MM.1S (cell line): ENCODE data around the gene ANKRD30A.

Experiments
- DNase-seq: peaks from one replicate; pipeline ENCODE4 v3.0.0-alpha.2; 2015
- H2AFZ ChIP-seq: fragments of 300-600 bp; sonication (generic); 2 replicates; pipeline ENCODE4 v1.6.0; 2016; ENCODE audit warnings: antibody characterized with exemption, low read length
- H3F3A ChIP-seq: fragments of 300-600 bp; sonication (generic); 2 replicates; pipeline ENCODE4 v1.6.1; 2016; ENCODE audit warnings: mild to moderate bottlenecking, antibody characterized with exemption, low read length, moderate library complexity, mixed read lengths; ENCODE audit not compliant: insufficient read depth
- H3K27ac ChIP-seq: fragments of 300-600 bp; sonication (generic); 2 replicates; pipeline ENCODE4 v1.5.1; 2016; ENCODE audit warnings: mild to moderate bottlenecking, low read length
- H3K27me3 ChIP-seq: fragments of 300-600 bp; sonication (generic); replicated peaks from 2 replicates; pipeline ENCODE4 v1.6.0; 2016; ENCODE audit warnings: low read length; ENCODE audit not compliant: insufficient read depth
- H3K36me3 ChIP-seq: fragments of 300-600 bp; sonication (generic); replicated peaks from 2 replicates; pipeline ENCODE4 v1.6.1; 2016; ENCODE audit warnings: mild to moderate bottlenecking, low read length, mixed read lengths; ENCODE audit not compliant: insufficient read depth
- H3K4me1 ChIP-seq: fragments of 300-600 bp; sonication (generic); 2 replicates; pipeline ENCODE4 v1.6.1; 2016; ENCODE audit warnings: low read length, mixed read lengths
- H3K4me2 ChIP-seq: fragments of 300-600 bp; sonication (generic); 2 replicates; pipeline ENCODE4 v1.6.0; 2016; ENCODE audit warnings: low read depth, low read length
- H3K4me3 ChIP-seq: fragments of 300-600 bp; sonication (generic); 2 replicates; pipeline ENCODE4 v1.5.1; 2016; ENCODE audit warnings: low read length, mixed read lengths
- H3K79me2 ChIP-seq: fragments of 300-600 bp; sonication (generic); 2 replicates; pipeline ENCODE4 v1.6.1; 2016; ENCODE audit warnings: mixed run types, low read length, mixed read lengths
- H3K9ac ChIP-seq: fragments of 300-600 bp; sonication (generic); 2 replicates; pipeline ENCODE4 v1.6.1; 2016; ENCODE audit warnings: low read length, mixed read lengths
- H3K9me2 ChIP-seq: fragments of 300-600 bp; sonication (generic); replicated peaks from 2 replicates; pipeline ENCODE4 v1.6.1; 2016; ENCODE audit warnings: mild to moderate bottlenecking, low read length, mixed read lengths; ENCODE audit not compliant: insufficient read depth
- H3K9me3 ChIP-seq: fragments of 300-600 bp; sonication (generic); replicated peaks from 2 replicates; pipeline ENCODE4 v1.6.1; 2016; ENCODE audit warnings: mild to moderate bottlenecking, low read length, mixed read lengths; ENCODE audit not compliant: insufficient read depth
- H4K20me1 ChIP-seq: fragments of 300-600 bp; sonication (generic); 2 replicates; pipeline ENCODE4 v1.6.1; 2016; ENCODE audit warnings: mild to moderate bottlenecking, low read length, moderate library complexity, mixed read lengths; ENCODE audit not compliant: insufficient read depth
- CTCF ChIP-seq: fragments of 300-600 bp; sonication (generic); IDR thresholded peaks from 2 replicates; pipeline ENCODE4 v1.5.1; 2016; ENCODE audit warnings: antibody characterized with exemption, low read length, mixed read lengths
- EZH2 ChIP-seq: fragments of 300-600 bp; sonication (generic); optimal IDR thresholded peaks from 2 replicates; pipeline ENCODE3; 2017; ENCODE audit warnings: low read depth, mild to moderate bottlenecking, antibody characterized with exemption, low read length, mixed read lengths
- EZH2phosphoT487 ChIP-seq: fragments of 300-600 bp; sonication (generic); IDR thresholded peaks from 2 replicates; pipeline ENCODE4 v1.6.1; 2018; ENCODE audit warnings: antibody characterized with exemption, low read length

ANKRD30A gene

GRCh38 chr10:37101261-37101660 lies 24.1 kb upstream of the ANKRD30A start:
- H3K36me3 ChIP-seq: no peaks in the 10 kb centered on the region
- H3K4me1 ChIP-seq: no peaks in the 10 kb centered on the region
- TF ChIP-seq CTCF (no peak), EZH2 (no peak), EZH2phosphoT487 (no peak)
- H3K9me3 ChIP-seq: no peaks in the 10 kb centered on the region
- no peak overlapping the region for H3K4me3 ChIP-seq
- H3K79me2 ChIP-seq: no peaks in the 10 kb centered on the region
- no peak overlapping the region for H2AFZ ChIP-seq
- no peaks in the 10 kb centered on the region for H4K20me1 ChIP-seq
- no peaks in the 10 kb centered on the region for H3K9me2 ChIP-seq
- no peak for DNase-seq
- H3F3A ChIP-seq: no peaks in the 10 kb centered on the region
- no peak overlapping the region for H3K27ac ChIP-seq
- no peak overlapping the region for H3K4me2 ChIP-seq
- H3K27me3 ChIP-seq: no peaks in the 10 kb centered on the region
- H3K9ac ChIP-seq: no peak overlapping the region

DNA sequence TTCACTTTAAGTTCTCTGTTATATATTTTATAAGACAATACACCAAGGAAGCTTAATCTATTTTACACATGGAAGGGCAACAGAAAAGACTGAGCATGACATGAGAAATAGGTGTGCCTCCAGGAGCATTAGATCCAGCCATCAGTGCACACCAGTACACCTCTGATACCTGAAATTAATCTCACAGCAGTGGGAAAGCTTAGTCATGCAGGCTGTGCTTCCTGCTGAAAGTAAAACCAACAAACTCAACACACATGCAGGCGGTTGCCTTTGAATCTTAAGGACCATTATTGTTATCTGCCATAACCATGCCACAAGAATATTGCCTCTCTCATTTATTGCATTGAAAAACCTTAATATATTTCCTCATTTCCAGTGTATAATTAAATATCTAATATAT lies 16.4 kb upstream of the ANKRD30A start:
- no peak overlapping the region for H3K9ac ChIP-seq
- TF ChIP-seq CTCF (no peak), EZH2phosphoT487 (no peak), EZH2 (no peak)
- no peaks in the 10 kb centered on the region for H3K9me2 ChIP-seq
- H3F3A ChIP-seq: no peaks in the 10 kb centered on the region
- no peaks in the 10 kb centered on the region for H3K4me1 ChIP-seq
- H3K9me3 ChIP-seq: no peaks in the 10 kb centered on the region
- no peak overlapping the region for H3K27ac ChIP-seq
- no peaks in the 10 kb centered on the region for H3K36me3 ChIP-seq
- no peak overlapping the region for H3K4me2 ChIP-seq
- no peak overlapping the region for H2AFZ ChIP-seq
- no peak overlapping the region for H3K4me3 ChIP-seq
- no peaks in the 10 kb centered on the region for H4K20me1 ChIP-seq
- H3K79me2 ChIP-seq: no peaks in the 10 kb centered on the region
- DNase-seq: peak; percentile 41
- no peaks in the 10 kb centered on the region for H3K27me3 ChIP-seq

DNA sequence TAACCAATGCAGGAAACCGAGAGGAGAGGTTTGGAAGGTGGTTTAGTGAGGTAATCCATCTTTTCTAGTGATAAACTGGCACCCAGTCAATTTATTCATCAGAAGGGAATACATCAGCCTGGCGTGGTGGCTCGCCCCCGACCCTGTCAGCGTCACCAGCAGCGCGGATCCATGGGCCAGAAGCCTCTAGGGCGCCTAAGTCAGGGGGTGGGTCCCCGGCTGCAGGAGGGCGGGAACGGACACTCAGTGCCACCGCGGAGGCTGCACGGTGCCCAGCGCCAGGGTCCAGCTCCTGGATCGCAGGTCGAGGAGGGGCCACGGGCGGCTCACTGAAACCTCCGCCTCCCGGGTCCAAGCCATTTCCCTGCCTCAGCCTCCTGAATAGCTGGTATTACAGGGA lies 866 bp upstream of the ANKRD30A start:
- no peak overlapping the region for H3K27ac ChIP-seq
- no peak overlapping the region for H2AFZ ChIP-seq
- H4K20me1 ChIP-seq: no peaks in the 10 kb centered on the region
- no peak overlapping the region for H3K4me3 ChIP-seq
- no peaks in the 10 kb centered on the region for H3K9me2 ChIP-seq
- H3K9ac ChIP-seq: no peak overlapping the region
- H3K9me3 ChIP-seq: no peaks in the 10 kb centered on the region
- H3K36me3 ChIP-seq: no peaks in the 10 kb centered on the region
- H3F3A ChIP-seq: no peaks in the 10 kb centered on the region
- TF ChIP-seq CTCF (no peak), EZH2phosphoT487 (no peak), EZH2 (no peak)
- no peaks in the 10 kb centered on the region for H3K4me1 ChIP-seq
- no peak overlapping the region for H3K4me2 ChIP-seq
- H3K79me2 ChIP-seq: no peaks in the 10 kb centered on the region
- H3K27me3 ChIP-seq: no peaks in the 10 kb centered on the region
- DNase-seq: no peak
